Common myeloid progenitor, CD34-positive (primary cell): ENCODE measurements around the gene OR4L1. TPM values are rescaled to one million over a fixed set of nuclear protein-coding genes. Genes with fewer than 3 reads are reported as not detected.

Source experiments
- CTCF ChIA-PET: fragments of 350-600 bp; sonication (Branson Sonifier 250); formaldehyde crosslinking; loops from one replicate; lab custom pipeline; 2021; ENCODE audit warnings: antibody characterized with exemption; lab: Charles Lee
- POLR2A ChIA-PET: fragments of 350-600 bp; sonication (Branson Sonifier 250); formaldehyde crosslinking; loops from one replicate; lab custom pipeline; 2021; ENCODE audit warnings: antibody characterized with exemption; lab: Charles Lee
- DNase-seq, 3 donors: peaks; one replicate each; pipeline versions ENCODE4 v3.0.0 to v3.0.0-alpha.2; 2013
- H3K27ac ChIP-seq, 2 experiments: 1 replicate in 1 of 2; 2 replicates in 1 of 2; pipeline ENCODE4 v1.7.0; 2013; ENCODE audit warnings: inconsistent platforms in 2 of 2, low read length in 2 of 2, mild to moderate bottlenecking in 2 of 2, low read depth in 1 of 2, moderate library complexity in 1 of 2; ENCODE audit not compliant: severe bottlenecking in 2 of 2, insufficient read depth in 1 of 2, poor library complexity in 1 of 2
- H3K27me3 ChIP-seq, 5 experiments: replicated peaks in 2 of 5; 1 replicate in 3 of 5; 2 replicates in 2 of 5; pipeline versions ENCODE4 v1.6.1 to v1.7.0; 2013; ENCODE audit warnings: low read length in 4 of 5, mild to moderate bottlenecking in 2 of 5, moderate library complexity in 2 of 5, inconsistent platforms in 1 of 5; ENCODE audit not compliant: insufficient read depth in 5 of 5, control insufficient read depth in 4 of 5
- H3K36me3 ChIP-seq, 4 experiments: 1 replicate in 2 of 4; 2 replicates in 2 of 4; pipeline versions ENCODE4 v1.6.1 to v1.7.0; 2013; ENCODE audit warnings: low read length in 3 of 4, control low read depth in 1 of 4, mild to moderate bottlenecking in 1 of 4; ENCODE audit not compliant: control insufficient read depth in 4 of 4, insufficient read depth in 4 of 4
- H3K4me1 ChIP-seq, 4 experiments: 1 replicate in 3 of 4; 2 replicates in 1 of 4; pipeline versions ENCODE4 v1.6.1 to v1.7.1; 2013; ENCODE audit warnings: low read length in 3 of 4, mild to moderate bottlenecking in 3 of 4, control low read depth in 1 of 4, inconsistent platforms in 1 of 4, moderate library complexity in 1 of 4; ENCODE audit not compliant: control insufficient read depth in 4 of 4, insufficient read depth in 4 of 4; ENCODE audit errors: control extremely low read depth in 1 of 4
- H3K4me3 ChIP-seq, 7 experiments: 1 replicate in 4 of 7; 2 replicates in 3 of 7; pipeline versions ENCODE4 v1.5.1 to v1.7.0; 2013; ENCODE audit warnings: mild to moderate bottlenecking in 7 of 7, low read length in 6 of 7, moderate library complexity in 6 of 7, inconsistent platforms in 2 of 7, low read depth in 2 of 7, control low read depth in 1 of 7; ENCODE audit not compliant: insufficient read depth in 4 of 7, control insufficient read depth in 1 of 7; ENCODE audit errors: extremely low read depth in 1 of 7
- H3K9me3 ChIP-seq, 5 experiments: 1 replicate in 4 of 5; 2 replicates in 1 of 5; pipeline versions ENCODE4 v1.6.1 to v1.7.1; 2013; ENCODE audit warnings: low read length in 4 of 5, mild to moderate bottlenecking in 2 of 5, inconsistent platforms in 1 of 5, low read depth in 1 of 5, moderate library complexity in 1 of 5; ENCODE audit not compliant: control insufficient read depth in 4 of 5, insufficient read depth in 2 of 5; ENCODE audit errors: control extremely low read depth in 1 of 5
- WGBS: methylation state at CpG from one replicate; pipeline ENCODE4 v1.1.5; 2013; ENCODE audit not compliant: insufficient coverage; 5-methylcytosine and 5-hydroxymethylcytosine counted together
- polyA plus RNA-seq: library from polyadenylated mRNA; unstranded; fragments of 120-200 nt; gene quantifications from one replicate; pipeline ENCODE4 v1.2.1, GENCODE V29; 2013

OR4L1 gene
- not detected for polyA plus RNA-seq

- Histone ChIP-seq H3K27ac (no peak within 1 kb of the TSS), H3K4me1 (no peaks in the 10 kb centered on the region), H3K36me3 (no peaks in the 10 kb centered on the region), H3K4me3 (no peak within 1 kb of the TSS), H3K9me3 (peaks cover 0 to 5% (median 0%) of the 10 kb centered on the region in 5 experiments), H3K27me3 (no peaks in the 10 kb centered on the region)
- DNase-seq = no peak
- POLR2A ChIA-PET = no interaction called here
- CTCF ChIA-PET = no interaction called here
- 68% methylated on average over 2 of the region's 2 CpGs for WGBS
Observed at GRCh38 chr14:20059745-20060144, at the start of gene OR4L1. Gene OR4L1 (plus strand): TSS chr14:20060045. CDS start chr14:20060045, 0 bp downstream.

- Histone ChIP-seq H3K4me3 (no peak within 1 kb of the TSS), H3K36me3 (no peaks in the 10 kb centered on the region), H3K4me1 (no peaks in the 10 kb centered on the region), H3K27ac (no peak within 1 kb of the TSS), H3K27me3 (no peaks in the 10 kb centered on the region), H3K9me3 (peaks cover 0 to 4% (median 0%) of the 10 kb centered on the region in 5 experiments)
- ChIA-PET CTCF (no interaction called here), POLR2A (no interaction called here)
- no CpG with 5 or more reads among the region's 2 CpGs for WGBS
- DNase-seq = no peak
Observed at GRCh38 chr14:20019257-20019865, 40.5 kb upstream of the OR4L1 start, which contains the start of gene OR4K14. Gene OR4K14 (minus strand): TSS chr14:20019307. CDS start chr14:20015193, 4,114 bp downstream.

- H3K27me3 ChIP-seq = no peaks in the 10 kb centered on the region
- no peak overlapping the region for H3K27ac ChIP-seq
- DNase-seq = no peak
- H3K36me3 ChIP-seq = no peaks in the 10 kb centered on the region
- CTCF ChIA-PET = no interaction called here
- no peaks in the 10 kb centered on the region for H3K4me1 ChIP-seq
- 83% methylated on average over 3 of the region's 6 CpGs for WGBS
- H3K9me3 ChIP-seq = no peaks in the 10 kb centered on the region
- H3K4me3 ChIP-seq = no peak overlapping the region
- POLR2A ChIA-PET = no interaction called here
Observed at GRCh38 chr14:20031058-20031457, 28.8 kb upstream of the OR4L1 start.

- H3K9me3 ChIP-seq = no peaks in the 10 kb centered on the region
- no peak for DNase-seq
- no peaks in the 10 kb centered on the region for H3K27me3 ChIP-seq
- POLR2A ChIA-PET = no interaction called here
- no peaks in the 10 kb centered on the region for H3K36me3 ChIP-seq
- H3K27ac ChIP-seq = no peak overlapping the region
- H3K4me3 ChIP-seq = no peak overlapping the region
- CTCF ChIA-PET = no interaction called here
- WGBS = no CpG with 5 or more reads among the region's 3 CpGs
- H3K4me1 ChIP-seq = no peaks in the 10 kb centered on the region
Observed at GRCh38 chr14:20035449-20035848, 24.4 kb upstream of the OR4L1 start.

- WGBS = no CpG with 5 or more reads among the region's 4 CpGs
- DNase-seq = no peak
- Histone ChIP-seq H3K36me3 (no peaks in the 10 kb centered on the region), H3K27ac (no peak within 1 kb of the TSS), H3K4me1 (no peaks in the 10 kb centered on the region), H3K4me3 (no peak within 1 kb of the TSS), H3K9me3 (no peaks in the 10 kb centered on the region), H3K27me3 (no peaks in the 10 kb centered on the region)
- POLR2A ChIA-PET = no interaction called here
- CTCF ChIA-PET = no interaction called here
Observed at GRCh38 chr14:20035938-20036337, 23.9 kb upstream of the OR4L1 start, which contains the start of gene OR4K13. Gene OR4K13 (minus strand): TSS chr14:20036038. CDS start chr14:20034758, 1,280 bp downstream.

- no peaks in the 10 kb centered on the region for H3K36me3 ChIP-seq
- no peaks in the 10 kb centered on the region for H3K9me3 ChIP-seq
- H3K27me3 ChIP-seq = no peaks in the 10 kb centered on the region
- 85% methylated on average over 2 of the region's 5 CpGs for WGBS
- H3K4me1 ChIP-seq = no peaks in the 10 kb centered on the region
- no peak overlapping the region for H3K4me3 ChIP-seq
- ChIA-PET CTCF (no interaction called here), POLR2A (no interaction called here)
- no peak for DNase-seq
- no peak overlapping the region for H3K27ac ChIP-seq
Observed at GRCh38 chr14:20044243-20044642, 15.6 kb upstream of the OR4L1 start.

- ChIA-PET CTCF (no interaction called here), POLR2A (no interaction called here)
- WGBS = 100% methylated on average over 1 of the region's 1 CpG
- Histone ChIP-seq H3K9me3 (no peaks in the 10 kb centered on the region), H3K36me3 (no peaks in the 10 kb centered on the region), H3K4me1 (no peaks in the 10 kb centered on the region), H3K27ac (no peak overlapping the region), H3K4me3 (no peak overlapping the region), H3K27me3 (no peaks in the 10 kb centered on the region)
- DNase-seq = no peak
Observed at GRCh38 chr14:20048202-20048601, 11.6 kb upstream of the OR4L1 start.
